ENCODE data around the gene CYP4V2. TPM values are rescaled to one million over a fixed set of nuclear protein-coding genes. Genes with fewer than 3 reads are reported as not detected.

CYP4V2 gene
- total RNA-seq, 6 experiments from 2014 or later = 82.4 to 199 (median 94.1) TPM

GRCh38 chr4:186148336-186148975, 42.9 kb upstream of the CYP4V2 start:
- Histone ChIP-seq H3K27me3 (no peaks in the 10 kb centered on the region), H3K4me3 (peak overlapping the region in 1 of 3 donors; percentile 8), H3K9me3 (no peaks in the 10 kb centered on the region), H3K27ac (peak overlapping the region; percentile 31 to 84 (median 69)), H3K4me1 (peaks cover 0 to 29% (median 3%) of the 10 kb centered on the region in 4 donors), H3K36me3 (no peaks in the 10 kb centered on the region)
- intact Hi-C loops (cut with DNase I) = no loop called here
- DNase-seq (no peak), ATAC-seq (peak in 3 of 4 donors; percentile 11 to 25 (median 14))
- 20% methylated on average over 1 of the region's 1 CpG for WGBS (ENCODE audit: insufficient coverage, low coverage, low lambda C conversion rate, missing lambda C conversion rate)
- TF ChIP-seq CTCF (IDR thresholded peaks at IDR 0.05) (no peak), POLR2A (IDR thresholded peaks at IDR 0.05) (no peak)

- peak overlapping the region in 2 of 3 donors; percentile 11 to 84 for H3K27ac ChIP-seq
- TF ChIP-seq CTCF (IDR thresholded peaks at IDR 0.05) = peak in 3 of 4 donors; percentile 31 to 63 (median 55)
- no peak for TF ChIP-seq POLR2A (IDR thresholded peaks at IDR 0.05)
- peaks cover 0 to 9% (median 4%) of the 10 kb centered on the region in 4 donors for H3K36me3 ChIP-seq
- peak in 2 of 3 donors; percentile 67 to 70 for DNase-seq
- no peak overlapping the region for H3K4me3 ChIP-seq
- intact Hi-C loops (cut with DNase I) = no loop called here
- WGBS (ENCODE audit: insufficient coverage, low coverage, low lambda C conversion rate, missing lambda C conversion rate) = 57% methylated on average over 11 of the region's 14 CpGs
- H3K9me3 ChIP-seq = no peaks in the 10 kb centered on the region
- no peaks in the 10 kb centered on the region for H3K27me3 ChIP-seq
- peaks cover 0 to 24% (median 3%) of the 10 kb centered on the region in 4 donors for H3K4me1 ChIP-seq
- peak in 3 of 4 donors; percentile 18 to 50 (median 41) for ATAC-seq
Observed at GRCh38 chr4:186149872-186150271, 41.5 kb upstream of the CYP4V2 start.

GRCh38 chr4:186150926-186151325, 40.4 kb upstream of the CYP4V2 start:
- intact Hi-C loops (cut with DNase I) = no loop called here
- Histone ChIP-seq H3K4me1 (peaks cover 0 to 19% (median 3%) of the 10 kb centered on the region in 4 donors), H3K36me3 (peaks cover 0 to 11% (median 4%) of the 10 kb centered on the region in 4 donors), H3K9me3 (no peaks in the 10 kb centered on the region), H3K27me3 (no peaks in the 10 kb centered on the region), H3K4me3 (no peak overlapping the region), H3K27ac (no peak overlapping the region)
- 92% methylated on average over 2 of the region's 13 CpGs for WGBS (ENCODE audit: insufficient coverage, low coverage, low lambda C conversion rate, missing lambda C conversion rate)
- no peak for TF ChIP-seq POLR2A (IDR thresholded peaks at IDR 0.05)
- TF ChIP-seq CTCF (IDR thresholded peaks at IDR 0.05) = no peak
- no peak for DNase-seq
- no peak for ATAC-seq

GRCh38 chr4:186151499-186151898, 39.9 kb upstream of the CYP4V2 start:
- WGBS (ENCODE audit: insufficient coverage, low coverage, low lambda C conversion rate, missing lambda C conversion rate) = 93% methylated on average over 6 of the region's 7 CpGs

More at GRCh38 chr4:186151499-186151898, 39.9 kb upstream of the CYP4V2 start:
- DNase-seq = no peak
- Histone ChIP-seq H3K27ac (no peak overlapping the region), H3K27me3 (no peaks in the 10 kb centered on the region), H3K4me3 (no peak overlapping the region), H3K36me3 (peaks cover 0 to 15% (median 4%) of the 10 kb centered on the region in 4 donors), H3K9me3 (no peaks in the 10 kb centered on the region), H3K4me1 (peaks cover 0 to 13% (median 3%) of the 10 kb centered on the region in 4 donors)
- TF ChIP-seq POLR2A (IDR thresholded peaks at IDR 0.05) = no peak
- no peak for TF ChIP-seq CTCF (IDR thresholded peaks at IDR 0.05)
- ATAC-seq = no peak
- intact Hi-C loops (cut with DNase I) = no loop called here
